Adipocyte (in vitro differentiated cells): ENCODE measurements around the gene UBTD2.
"Not testable (repeated sequence)": the region's sequence is repeated elsewhere in the genome, so short reads cannot be mapped to it uniquely, and the experiment has no call there.

ENCODE experiments used
- DNase-seq: peaks from one replicate; pipeline ENCODE4 v3.0.0-alpha.2; 2015; ENCODE audit warnings: low read depth
- H3K27me3 ChIP-seq: replicated peaks from 2 replicates; pipeline ENCODE4 v1.7.0; 2013; ENCODE audit warnings: mild to moderate bottlenecking, low read length, moderate library complexity; ENCODE audit not compliant: control insufficient read depth, insufficient read depth
- H3K36me3 ChIP-seq: 2 replicates; pipeline ENCODE4 v1.7.0; 2013; ENCODE audit warnings: low read length, mild to moderate bottlenecking, moderate library complexity; ENCODE audit not compliant: control insufficient read depth, insufficient read depth, severe bottlenecking
- H3K4me1 ChIP-seq: 2 replicates; pipeline ENCODE4 v1.7.0; 2013; ENCODE audit warnings: mild to moderate bottlenecking, low read length, moderate library complexity; ENCODE audit not compliant: control insufficient read depth, insufficient read depth
- H3K4me3 ChIP-seq: 2 replicates; pipeline ENCODE4 v1.7.0; 2013; ENCODE audit warnings: mild to moderate bottlenecking, low read length, moderate library complexity
- H3K9ac ChIP-seq: 2 replicates; pipeline ENCODE4 v1.7.0; 2013; ENCODE audit warnings: mild to moderate bottlenecking, low read length, moderate library complexity
- H3K9me3 ChIP-seq: 2 replicates; pipeline ENCODE4 v1.7.0; 2013; ENCODE audit warnings: mild to moderate bottlenecking, low read length, moderate library complexity; ENCODE audit not compliant: control insufficient read depth

UBTD2 gene

DNA sequence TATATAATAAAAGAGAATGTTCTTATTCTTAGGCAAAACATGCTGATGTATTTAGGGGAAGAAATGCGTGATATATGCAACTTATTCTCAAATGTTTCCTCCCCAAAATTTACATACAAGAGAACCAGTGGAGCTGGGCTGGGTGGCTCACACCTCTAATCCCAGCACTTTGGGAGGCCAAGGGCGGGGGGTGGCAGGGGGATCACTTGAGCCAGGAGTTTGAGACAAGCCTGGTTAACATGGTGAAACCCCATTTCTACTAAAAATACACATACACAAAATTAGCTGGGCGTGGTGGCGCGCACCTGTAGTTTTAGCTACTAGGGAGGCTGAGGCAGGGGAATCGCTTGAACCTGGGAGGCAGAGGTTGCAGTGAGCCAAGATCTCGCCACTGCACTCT is 27.5 kb upstream of the UBTD2 start:
- H3K4me1 ChIP-seq, result peaks cover 11% of the 10 kb centered on the region
- no peaks in the 10 kb centered on the region for H3K36me3 ChIP-seq
- no peaks in the 10 kb centered on the region for H3K9me3 ChIP-seq
- H3K9ac ChIP-seq, result no peak overlapping the region
- no peak overlapping the region for H3K4me3 ChIP-seq
- no peak for DNase-seq
- no peaks in the 10 kb centered on the region for H3K27me3 ChIP-seq

DNA sequence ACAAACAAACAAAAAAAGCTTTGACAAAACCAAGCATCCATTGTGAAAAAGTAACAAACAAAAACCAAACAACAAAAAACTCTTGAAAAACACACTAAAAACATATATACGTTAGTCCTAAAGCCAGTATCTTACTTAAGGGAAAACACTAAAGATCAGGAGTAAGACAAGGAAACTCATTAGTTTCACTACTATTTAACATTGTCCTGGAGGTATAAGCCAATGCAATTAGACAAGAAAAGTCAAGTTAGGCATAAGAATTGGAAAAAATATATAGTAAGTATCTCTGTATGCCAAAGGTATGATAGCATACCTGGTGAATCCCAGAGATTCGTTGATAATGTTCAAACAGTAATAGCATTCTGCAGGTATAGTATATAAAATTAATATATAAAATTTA is 21.8 kb upstream of the UBTD2 start:
- Histone ChIP-seq H3K4me1 (peaks cover 9% of the 10 kb centered on the region), H3K9ac (no peak overlapping the region), H3K9me3 (peaks cover 4% of the 10 kb centered on the region), H3K27me3 (no peaks in the 10 kb centered on the region), H3K4me3 (no peak overlapping the region), H3K36me3 (no peaks in the 10 kb centered on the region)
- no peak for DNase-seq

- peak; percentile 29 for DNase-seq
- Histone ChIP-seq H3K9ac (no peak overlapping the region), H3K27me3 (no peaks in the 10 kb centered on the region), H3K4me3 (no peak overlapping the region), H3K4me1 (peaks cover 12% of the 10 kb centered on the region), H3K36me3 (no peaks in the 10 kb centered on the region), H3K9me3 (peaks cover 4% of the 10 kb centered on the region)
Measured at GRCh38 chr5:172303572-172304335, 20.2 kb upstream of the UBTD2 start.

- Histone ChIP-seq H3K9me3 (peaks cover 4% of the 10 kb centered on the region), H3K9ac (no peak overlapping the region), H3K4me1 (peaks cover 10% of the 10 kb centered on the region), H3K27me3 (no peaks in the 10 kb centered on the region), H3K36me3 (no peaks in the 10 kb centered on the region), H3K4me3 (no peak overlapping the region)
- no peak for DNase-seq
Measured at GRCh38 chr5:172303162-172303561, 19.6 kb upstream of the UBTD2 start.

DNA sequence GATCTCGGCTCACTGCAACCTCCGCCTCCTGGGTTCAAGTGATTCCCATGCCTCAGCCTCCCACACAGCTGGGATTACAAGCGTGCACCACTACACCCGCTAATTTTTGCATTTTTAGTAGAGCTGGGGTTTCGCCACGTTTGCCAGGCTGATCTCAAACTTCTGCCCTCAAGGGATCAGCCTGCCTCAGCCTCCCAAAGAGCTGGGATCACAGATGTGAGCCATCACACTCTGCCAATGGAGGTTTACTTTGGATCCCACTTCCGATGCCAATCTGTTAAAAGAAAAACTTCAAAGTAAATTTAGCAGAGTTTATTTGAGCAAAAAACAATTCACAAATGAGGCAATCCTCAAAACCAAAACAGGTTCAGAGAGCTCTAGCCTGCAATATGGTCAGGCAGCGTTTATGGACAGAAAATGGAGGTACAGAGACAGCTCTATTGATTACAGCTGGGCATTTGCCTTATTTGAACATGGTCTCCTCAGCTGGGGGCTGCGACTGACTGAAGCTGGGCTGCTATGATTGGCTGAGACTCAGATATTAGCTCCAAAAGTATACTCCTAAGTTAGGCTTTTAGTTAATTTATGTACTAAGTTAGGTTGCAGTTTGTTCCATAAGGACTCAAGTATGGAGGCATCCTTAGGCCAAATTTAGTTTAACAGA is 18.6 kb upstream of the UBTD2 start:
- H3K4me3 ChIP-seq, result no peak overlapping the region
- no peaks in the 10 kb centered on the region for H3K36me3 ChIP-seq
- no peak for DNase-seq
- peaks cover 8% of the 10 kb centered on the region for H3K4me1 ChIP-seq
- H3K9ac ChIP-seq, result no peak overlapping the region
- no peaks in the 10 kb centered on the region for H3K27me3 ChIP-seq
- peaks cover 4% of the 10 kb centered on the region for H3K9me3 ChIP-seq

GRCh38 chr5:172299916-172300439 is 16.4 kb upstream of the UBTD2 start:
- Histone ChIP-seq H3K9ac (no peak overlapping the region), H3K4me1 (peaks cover 8% of the 10 kb centered on the region), H3K27me3 (no peaks in the 10 kb centered on the region), H3K9me3 (no peaks in the 10 kb centered on the region), H3K36me3 (no peaks in the 10 kb centered on the region), H3K4me3 (no peak overlapping the region)
- DNase-seq, result peak; percentile 41

DNA sequence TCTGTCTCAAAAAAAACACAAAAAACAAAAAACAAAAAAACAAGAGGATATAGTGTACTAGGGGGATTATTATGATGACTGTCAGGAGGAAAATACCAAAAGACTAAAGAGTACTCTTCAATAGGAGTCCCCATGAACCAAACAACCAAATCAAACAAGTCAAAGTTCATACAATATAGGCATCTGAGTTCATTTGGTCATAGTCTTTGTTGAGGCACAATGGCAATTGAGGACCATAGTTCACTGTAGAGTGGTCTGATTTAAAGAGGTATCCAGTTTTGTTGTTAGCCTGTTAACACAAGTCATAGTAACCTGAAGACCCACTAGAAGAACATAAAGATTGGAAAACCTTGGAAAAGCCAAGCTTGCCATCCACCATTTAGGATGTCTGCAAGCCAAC is 11.3 kb upstream of the UBTD2 start:
- H3K4me3 ChIP-seq, result no peak overlapping the region
- H3K4me1 ChIP-seq, result no peaks in the 10 kb centered on the region
- H3K27me3 ChIP-seq, result no peaks in the 10 kb centered on the region
- H3K36me3 ChIP-seq, result no peaks in the 10 kb centered on the region
- H3K9ac ChIP-seq, result no peak overlapping the region
- no peak for DNase-seq
- no peaks in the 10 kb centered on the region for H3K9me3 ChIP-seq

- no peaks in the 10 kb centered on the region for H3K9me3 ChIP-seq
- H3K27me3 ChIP-seq, result no peaks in the 10 kb centered on the region
- H3K36me3 ChIP-seq, result no peaks in the 10 kb centered on the region
- H3K4me1 ChIP-seq, result no peaks in the 10 kb centered on the region
- no peak overlapping the region for H3K9ac ChIP-seq
- H3K4me3 ChIP-seq, result no peak overlapping the region
- DNase-seq, result no peak
Measured at GRCh38 chr5:172293745-172294342, 10.3 kb upstream of the UBTD2 start.

DNA sequence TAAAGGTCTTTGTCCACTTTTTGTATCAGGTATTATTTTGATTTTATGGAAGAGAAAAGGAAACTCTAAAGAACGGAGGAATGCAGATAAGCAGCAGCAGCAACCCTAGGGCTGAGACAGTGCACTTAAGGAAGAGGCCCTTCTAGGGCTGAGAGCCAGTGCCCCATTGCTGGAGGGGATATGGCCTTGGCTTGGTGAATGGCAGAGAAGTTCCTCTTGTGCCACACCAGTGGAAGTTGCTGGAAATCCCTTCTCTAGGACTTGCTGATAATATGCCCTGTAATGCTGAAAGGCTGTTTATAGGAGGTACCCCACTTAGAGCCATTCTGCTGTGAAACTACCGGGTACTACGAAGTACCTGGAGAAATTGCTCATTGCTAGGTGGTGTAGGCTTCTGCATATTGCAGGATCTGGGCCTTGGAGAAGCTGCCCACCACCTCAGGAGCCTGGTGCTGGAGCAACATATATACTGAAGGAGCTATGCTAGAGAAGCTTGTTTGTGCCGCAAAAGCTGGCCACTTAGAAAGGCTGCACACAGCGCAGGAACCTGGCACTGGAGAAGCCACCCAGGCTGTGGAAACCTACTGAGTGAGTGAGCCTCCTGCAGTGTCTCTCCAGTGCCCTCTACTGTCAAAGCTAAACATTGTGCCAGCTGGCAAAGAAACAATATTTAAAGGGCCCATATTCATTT is 9.6 kb upstream of the UBTD2 start:
- Histone ChIP-seq H3K9ac (no peak overlapping the region), H3K4me1 (no peaks in the 10 kb centered on the region), H3K4me3 (no peak overlapping the region), H3K9me3 (no peaks in the 10 kb centered on the region), H3K36me3 (no peaks in the 10 kb centered on the region), H3K27me3 (no peaks in the 10 kb centered on the region)
- DNase-seq, result peak; percentile 91

DNA sequence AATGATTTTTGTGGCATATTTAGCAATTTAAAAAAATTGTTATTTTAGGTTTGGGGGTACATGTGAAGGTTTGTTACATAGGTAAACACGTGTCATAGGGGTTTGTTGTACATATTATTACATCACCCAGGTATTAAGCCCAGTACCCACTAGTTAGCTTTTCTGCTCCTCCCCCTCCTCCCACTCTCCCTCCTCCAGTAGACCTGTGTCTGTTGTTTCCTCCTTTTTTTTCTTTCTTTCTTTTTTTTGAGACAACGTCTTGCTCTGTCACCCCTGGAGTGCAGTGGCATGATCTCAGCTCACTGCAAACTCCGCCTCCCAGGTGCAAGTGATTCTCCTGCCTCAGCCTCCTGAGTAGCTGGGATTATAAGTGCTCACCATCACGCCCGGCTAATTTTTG is 8.3 kb upstream of the UBTD2 start:
- not testable (repeated sequence) for H3K36me3 ChIP-seq, DNase-seq, H3K9ac ChIP-seq, H3K9me3 ChIP-seq, H3K4me3 ChIP-seq, H3K4me1 ChIP-seq, H3K27me3 ChIP-seq

DNA sequence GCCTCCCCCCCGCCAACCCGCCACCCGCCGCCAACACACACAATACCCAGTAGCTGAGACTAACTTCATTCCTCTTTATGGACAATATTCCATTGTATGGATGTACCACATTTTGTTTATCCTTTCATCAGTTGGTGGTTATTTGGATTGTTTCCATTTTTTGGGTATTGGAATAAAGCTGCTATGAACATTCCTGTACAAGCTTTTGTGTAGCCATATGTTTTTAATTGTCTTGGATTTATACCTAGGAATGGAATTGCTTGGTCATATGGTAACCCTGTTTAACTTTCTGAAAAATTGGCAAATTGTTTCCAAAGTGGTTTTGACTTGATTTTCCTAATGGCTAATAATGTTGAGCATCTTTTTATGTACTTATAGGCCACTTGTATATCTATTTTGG is 4.9 kb upstream of the UBTD2 start:
- Histone ChIP-seq H3K27me3 (no peaks in the 10 kb centered on the region), H3K4me3 (no peak overlapping the region), H3K4me1 (peaks cover 17% of the 10 kb centered on the region), H3K9ac (no peak overlapping the region), H3K36me3 (no peaks in the 10 kb centered on the region), H3K9me3 (no peaks in the 10 kb centered on the region)
- DNase-seq, result peak; percentile 58
